Measurements from ENCODE around the gene LAMA4.
"Not testable (repeated sequence)": the region's sequence is repeated elsewhere in the genome, so short reads cannot be mapped to it uniquely, and the experiment has no call there.

The LAMA4 gene

GRCh38 chr6:112206110-112206458, 48.3 kb downstream of the LAMA4 start:
- DNase-seq: no peak

GRCh38 chr6:112205427-112206109, 48.8 kb downstream of the LAMA4 start:
- DNase-seq: no peak

GRCh38 chr6:112204350-112204706, 50.0 kb downstream of the LAMA4 start:
- no peak for DNase-seq

- DNase-seq: no peak
Measured at GRCh38 chr6:112203577-112204349, 50.6 kb downstream of the LAMA4 start.

GRCh38 chr6:112202639-112203341, 51.6 kb downstream of the LAMA4 start:
- no peak for DNase-seq

GRCh38 chr6:112200185-112200914, 54.0 kb downstream of the LAMA4 start:
- not testable (repeated sequence) for DNase-seq

- DNase-seq: no peak
Measured at GRCh38 chr6:112199001-112199403, 55.4 kb downstream of the LAMA4 start.

GRCh38 chr6:112198582-112198981, 55.8 kb downstream of the LAMA4 start:
- no peak for DNase-seq

- DNase-seq: no peak
Measured at GRCh38 chr6:112197636-112198035, 56.7 kb downstream of the LAMA4 start.

- no peak for DNase-seq
Measured at GRCh38 chr6:112196306-112196705, 58.1 kb downstream of the LAMA4 start.

- DNase-seq: no peak
Measured at GRCh38 chr6:112195166-112195565, 59.2 kb downstream of the LAMA4 start.

- no peak for DNase-seq
Measured at GRCh38 chr6:112194511-112194910, 59.9 kb downstream of the LAMA4 start.

GRCh38 chr6:112193535-112194051, 60.8 kb downstream of the LAMA4 start:
- no peak for DNase-seq

GRCh38 chr6:112193117-112193516, 61.2 kb downstream of the LAMA4 start:
- DNase-seq: no peak

GRCh38 chr6:112191509-112192020, 62.8 kb downstream of the LAMA4 start:
- no peak for DNase-seq

- DNase-seq: no peak
Measured at GRCh38 chr6:112190164-112190563, 64.2 kb downstream of the LAMA4 start.

GRCh38 chr6:112189494-112189893, 64.9 kb downstream of the LAMA4 start:
- no peak for DNase-seq

GRCh38 chr6:112188906-112189305, 65.5 kb downstream of the LAMA4 start:
- no peak for DNase-seq

- no peak for DNase-seq
Measured at GRCh38 chr6:112187736-112188135, 66.6 kb downstream of the LAMA4 start.

GRCh38 chr6:112184951-112185350, 69.4 kb downstream of the LAMA4 start:
- DNase-seq: no peak

- no peak for DNase-seq
Measured at GRCh38 chr6:112183271-112183671, 71.1 kb downstream of the LAMA4 start.

- DNase-seq: no peak
Measured at GRCh38 chr6:112181130-112181529, 73.2 kb downstream of the LAMA4 start.
